GM10266 (cell line): ENCODE results near the gene OR5T2.

Experiments used
- DNase-seq: peaks from one replicate; pipeline ENCODE4 v3.0.0; 2012; ENCODE audit errors: extremely low spot score
- TF ChIP-seq, protein P1 (sequence below): IDR thresholded peaks from 2 replicates; pipeline ENCODE4 v1.5.1; 2012; ENCODE audit warnings: mild to moderate bottlenecking, low read depth; ENCODE audit not compliant: control insufficient read depth, insufficient read depth; ENCODE audit errors: missing control alignments

Gene OR5T2

GRCh38 chr11:56196705-56197104, 37.4 kb downstream of the OR5T2 start:
- DNase-seq: no peak
- TF ChIP-seq, protein P1, sequence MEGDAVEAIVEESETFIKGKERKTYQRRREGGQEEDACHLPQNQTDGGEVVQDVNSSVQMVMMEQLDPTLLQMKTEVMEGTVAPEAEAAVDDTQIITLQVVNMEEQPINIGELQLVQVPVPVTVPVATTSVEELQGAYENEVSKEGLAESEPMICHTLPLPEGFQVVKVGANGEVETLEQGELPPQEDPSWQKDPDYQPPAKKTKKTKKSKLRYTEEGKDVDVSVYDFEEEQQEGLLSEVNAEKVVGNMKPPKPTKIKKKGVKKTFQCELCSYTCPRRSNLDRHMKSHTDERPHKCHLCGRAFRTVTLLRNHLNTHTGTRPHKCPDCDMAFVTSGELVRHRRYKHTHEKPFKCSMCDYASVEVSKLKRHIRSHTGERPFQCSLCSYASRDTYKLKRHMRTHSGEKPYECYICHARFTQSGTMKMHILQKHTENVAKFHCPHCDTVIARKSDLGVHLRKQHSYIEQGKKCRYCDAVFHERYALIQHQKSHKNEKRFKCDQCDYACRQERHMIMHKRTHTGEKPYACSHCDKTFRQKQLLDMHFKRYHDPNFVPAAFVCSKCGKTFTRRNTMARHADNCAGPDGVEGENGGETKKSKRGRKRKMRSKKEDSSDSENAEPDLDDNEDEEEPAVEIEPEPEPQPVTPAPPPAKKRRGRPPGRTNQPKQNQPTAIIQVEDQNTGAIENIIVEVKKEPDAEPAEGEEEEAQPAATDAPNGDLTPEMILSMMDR: no peak

DNA sequence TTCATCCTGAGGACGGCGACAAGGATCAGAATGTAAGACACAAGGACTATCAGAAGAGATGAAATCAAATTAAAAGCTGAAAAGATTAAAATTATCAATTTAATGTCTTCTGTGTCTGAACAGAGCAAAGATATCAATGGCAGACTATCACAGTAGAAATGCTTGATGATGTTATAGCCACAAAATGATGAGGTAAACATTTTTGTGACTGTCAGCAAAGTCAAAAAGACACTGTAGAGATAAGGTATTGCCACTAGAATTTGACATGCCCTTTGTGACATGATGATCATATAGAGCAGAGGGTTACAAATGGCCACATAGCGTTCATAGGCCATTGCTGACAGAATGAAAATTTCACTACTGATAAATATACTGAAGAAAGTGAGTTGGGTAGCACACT, 45.5 kb downstream of the OR5T2 start:
- TF ChIP-seq, protein P1: no peak
- no peak for DNase-seq

DNA sequence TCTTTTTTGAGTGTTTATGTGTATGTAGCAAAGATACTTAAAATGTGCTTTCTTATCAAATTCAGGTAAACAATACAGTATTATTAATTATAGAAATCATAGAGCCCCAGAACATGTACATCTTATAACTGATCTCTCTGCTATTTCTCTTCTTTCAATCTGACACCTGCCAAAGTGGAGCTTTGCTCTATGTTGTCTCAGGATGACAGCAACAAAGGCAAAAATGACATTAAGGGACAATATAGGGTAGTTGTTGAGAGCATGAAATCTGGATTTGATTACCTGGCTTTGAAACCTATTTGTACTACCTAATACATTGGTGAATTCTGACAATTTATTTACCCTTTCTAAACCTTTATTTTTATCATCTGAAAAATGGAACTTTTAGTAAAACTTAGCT, 50.6 kb downstream of the OR5T2 start:
- DNase-seq: no peak
- TF ChIP-seq, protein P1: no peak
